Measurements from ENCODE around the gene PEX5.
"Not testable (repeated sequence)": the region's sequence is repeated elsewhere in the genome, so short reads cannot be mapped to it uniquely, and the experiment has no call there.

Gene PEX5

DNA sequence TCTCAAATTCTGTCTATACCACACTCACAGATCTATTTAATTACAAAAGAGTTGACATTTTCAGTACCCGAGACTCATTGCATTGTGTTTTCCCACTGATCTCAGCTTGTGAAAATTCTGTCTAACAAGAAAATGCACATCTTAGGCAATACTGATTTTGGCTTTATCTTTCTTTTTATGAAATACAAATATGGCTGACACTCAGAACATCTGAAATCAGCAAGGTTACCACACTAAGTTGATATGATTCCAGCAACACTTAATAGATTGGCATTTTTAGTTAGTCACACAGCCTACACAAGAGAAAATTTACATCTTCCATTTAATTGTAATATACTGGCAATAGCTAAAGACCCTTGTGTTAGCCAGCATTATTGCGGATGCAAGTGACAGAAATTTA is 40.3 kb downstream of the PEX5 start:
- Histone ChIP-seq H3K4me1 (no peaks in the 10 kb centered on the region), H3K9me3 (no peaks in the 10 kb centered on the region), H3K4me3 (ENCODE audit: low read depth, low read length) (no peak overlapping the region), H3K36me3 (no peaks in the 10 kb centered on the region), H3K27me3 (no peaks in the 10 kb centered on the region)
- TF ChIP-seq, protein P1, sequence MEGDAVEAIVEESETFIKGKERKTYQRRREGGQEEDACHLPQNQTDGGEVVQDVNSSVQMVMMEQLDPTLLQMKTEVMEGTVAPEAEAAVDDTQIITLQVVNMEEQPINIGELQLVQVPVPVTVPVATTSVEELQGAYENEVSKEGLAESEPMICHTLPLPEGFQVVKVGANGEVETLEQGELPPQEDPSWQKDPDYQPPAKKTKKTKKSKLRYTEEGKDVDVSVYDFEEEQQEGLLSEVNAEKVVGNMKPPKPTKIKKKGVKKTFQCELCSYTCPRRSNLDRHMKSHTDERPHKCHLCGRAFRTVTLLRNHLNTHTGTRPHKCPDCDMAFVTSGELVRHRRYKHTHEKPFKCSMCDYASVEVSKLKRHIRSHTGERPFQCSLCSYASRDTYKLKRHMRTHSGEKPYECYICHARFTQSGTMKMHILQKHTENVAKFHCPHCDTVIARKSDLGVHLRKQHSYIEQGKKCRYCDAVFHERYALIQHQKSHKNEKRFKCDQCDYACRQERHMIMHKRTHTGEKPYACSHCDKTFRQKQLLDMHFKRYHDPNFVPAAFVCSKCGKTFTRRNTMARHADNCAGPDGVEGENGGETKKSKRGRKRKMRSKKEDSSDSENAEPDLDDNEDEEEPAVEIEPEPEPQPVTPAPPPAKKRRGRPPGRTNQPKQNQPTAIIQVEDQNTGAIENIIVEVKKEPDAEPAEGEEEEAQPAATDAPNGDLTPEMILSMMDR (IDR thresholded peaks at IDR 0.05; ENCODE audit: low read depth, low read length) = no peak
- DNase-seq = no peak

DNA sequence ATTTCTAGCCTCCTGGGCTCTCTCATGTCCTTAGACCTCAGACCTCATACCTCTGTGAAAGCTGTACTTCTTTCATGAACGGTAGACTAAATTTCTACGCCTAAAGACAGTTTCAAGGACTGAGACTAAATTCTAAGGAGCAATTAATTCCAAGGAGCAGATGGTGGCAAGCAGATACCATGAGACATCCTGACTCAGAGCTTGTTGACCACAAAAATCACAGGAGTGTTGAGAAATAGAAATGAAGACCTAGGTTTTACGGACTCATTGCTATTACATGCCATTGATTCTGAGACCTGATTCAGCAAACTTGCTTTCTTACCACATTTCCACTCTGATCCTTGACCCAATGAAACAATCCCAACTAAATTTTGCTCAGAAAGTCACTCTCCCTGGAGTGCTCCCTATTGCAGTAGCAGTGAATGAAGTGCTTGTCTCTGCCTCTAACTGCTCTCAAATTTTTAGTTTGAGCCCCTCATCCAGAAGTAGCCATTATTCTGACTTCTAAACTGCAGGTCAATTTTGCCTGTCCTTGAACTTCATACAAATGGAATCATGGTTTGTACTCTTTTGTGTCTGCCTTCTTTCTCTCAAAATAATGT is 52.0 kb downstream of the PEX5 start:
- no peaks in the 10 kb centered on the region for H3K36me3 ChIP-seq
- no peak for DNase-seq
- no peaks in the 10 kb centered on the region for H3K4me1 ChIP-seq
- H3K4me3 ChIP-seq (ENCODE audit: low read depth, low read length) = no peak overlapping the region
- H3K27me3 ChIP-seq = no peaks in the 10 kb centered on the region
- H3K9me3 ChIP-seq = no peaks in the 10 kb centered on the region
- TF ChIP-seq, protein P1 (IDR thresholded peaks at IDR 0.05; ENCODE audit: low read depth, low read length) = no peak

DNA sequence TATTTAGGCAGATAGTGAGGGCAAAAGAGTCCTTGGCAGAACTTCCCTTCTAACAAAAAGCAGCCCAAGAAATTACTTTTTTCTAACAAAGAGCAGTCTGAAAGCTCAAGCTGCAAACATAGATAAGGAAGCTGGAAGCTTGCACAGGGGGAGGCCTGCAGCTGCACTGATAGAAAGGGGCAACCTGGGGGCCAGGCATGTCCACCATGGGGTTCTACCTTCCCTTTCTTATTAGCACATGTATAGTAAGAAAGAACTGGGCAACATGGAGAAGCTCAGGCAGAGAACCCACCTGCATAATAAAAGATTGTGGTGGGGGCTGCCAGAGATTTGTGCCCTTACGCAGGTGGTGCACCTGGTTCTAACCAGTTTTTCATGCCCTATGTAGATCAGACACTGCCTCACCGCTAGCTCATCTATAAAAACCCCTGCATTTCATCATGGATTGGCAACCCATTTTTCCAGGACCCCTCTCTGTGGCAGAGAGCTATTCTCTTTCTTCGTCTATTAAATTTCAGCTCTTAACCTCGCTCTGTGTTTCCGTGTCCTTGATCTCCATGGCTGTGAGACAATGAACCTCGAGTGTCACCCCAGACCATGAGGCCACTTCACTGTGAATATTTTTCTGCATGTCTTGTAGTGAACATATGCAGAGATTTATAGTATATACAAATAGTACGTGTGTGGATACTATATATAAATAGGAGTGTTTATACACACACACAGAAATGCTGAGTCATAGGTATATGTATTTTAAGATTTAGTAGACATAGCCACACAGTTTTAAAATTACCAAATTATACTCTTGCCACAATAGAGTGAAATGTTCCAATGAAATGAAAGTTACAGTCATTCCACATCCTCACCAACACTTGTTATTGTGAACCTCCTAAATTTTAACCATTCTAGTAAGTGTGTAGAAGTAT is 53.0 kb downstream of the PEX5 start:
- Histone ChIP-seq H3K9me3 (no peaks in the 10 kb centered on the region), H3K36me3 (no peaks in the 10 kb centered on the region), H3K4me1 (no peaks in the 10 kb centered on the region), H3K4me3 (ENCODE audit: low read depth, low read length) (no peak overlapping the region), H3K27me3 (no peaks in the 10 kb centered on the region)
- TF ChIP-seq, protein P1 (IDR thresholded peaks at IDR 0.05; ENCODE audit: low read depth, low read length) = no peak
- no peak for DNase-seq

DNA sequence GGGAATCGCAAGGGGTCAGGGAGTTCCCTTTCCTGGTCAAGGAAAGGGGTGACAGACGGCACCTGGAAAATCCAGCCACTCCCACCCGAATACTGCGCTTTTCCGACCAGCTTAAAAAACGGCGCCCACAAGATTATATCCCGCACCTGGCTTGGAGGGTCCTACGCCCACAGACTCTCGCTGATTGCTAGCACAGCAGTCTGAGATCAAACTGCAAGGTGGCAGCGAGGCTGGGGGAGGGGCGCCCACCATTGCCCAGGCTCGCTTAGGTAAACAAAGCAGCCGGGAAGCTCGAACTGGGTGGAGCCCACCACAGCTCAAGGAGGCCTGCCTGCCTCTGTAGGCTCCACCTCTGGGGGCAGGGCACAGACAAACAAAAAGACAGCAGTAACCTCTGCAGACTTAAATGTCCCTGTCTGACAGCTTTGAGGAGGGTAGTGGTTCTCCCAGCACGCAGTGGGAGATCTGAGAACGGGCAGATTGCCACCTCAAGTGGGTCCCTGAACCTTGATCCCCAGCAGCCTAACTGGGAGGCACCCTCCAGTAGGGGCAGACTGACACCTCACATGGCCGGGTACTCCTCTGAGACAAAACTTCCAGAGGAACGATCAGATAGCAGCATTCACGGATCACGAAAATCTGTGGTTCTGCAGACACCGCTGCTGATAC is 62.0 kb downstream of the PEX5 start:
- not testable (repeated sequence) for H3K9me3 ChIP-seq; H3K4me1 ChIP-seq; DNase-seq; H3K4me3 ChIP-seq (ENCODE audit: low read depth, low read length); H3K27me3 ChIP-seq; H3K36me3 ChIP-seq

DNA sequence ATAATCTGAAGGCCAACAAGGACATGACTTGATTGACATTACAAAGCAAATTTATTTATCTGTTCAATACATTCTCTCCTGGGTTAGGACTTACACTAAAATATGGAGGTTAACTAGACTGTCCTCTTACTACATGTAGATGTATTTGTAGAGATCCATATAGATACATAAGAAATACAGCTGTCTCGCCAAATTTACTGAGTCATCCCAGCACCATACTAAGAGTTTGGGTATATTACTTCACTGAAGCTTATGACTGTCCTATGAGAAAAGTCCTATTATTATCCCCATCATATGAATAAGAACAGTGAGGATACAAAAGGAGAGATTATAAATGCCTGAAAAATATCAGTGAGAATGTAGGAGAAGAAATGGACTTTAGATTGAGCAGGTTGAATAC is 69.6 kb downstream of the PEX5 start:
- H3K4me3 ChIP-seq (ENCODE audit: low read depth, low read length) = no peak overlapping the region
- TF ChIP-seq, protein P1 (IDR thresholded peaks at IDR 0.05; ENCODE audit: low read depth, low read length) = no peak
- no peaks in the 10 kb centered on the region for H3K36me3 ChIP-seq
- H3K9me3 ChIP-seq = no peaks in the 10 kb centered on the region
- H3K27me3 ChIP-seq = no peaks in the 10 kb centered on the region
- DNase-seq = no peak
- no peaks in the 10 kb centered on the region for H3K4me1 ChIP-seq

All from BE2C (cell line).